ENCODE results near the gene FTO. TPM values are rescaled to one million over a fixed set of nuclear protein-coding genes. Genes with fewer than 3 reads are reported as not detected.

Gene FTO
- total RNA-seq, 4 donors from 2014 or later, result 102 to 138 (median 130) TPM

GRCh38 chr16:54120846-54121480 is 417.0 kb downstream of the FTO start:
- no peak for ATAC-seq

GRCh38 chr16:54121539-54122295 is 417.8 kb downstream of the FTO start:
- Histone ChIP-seq H3K36me3 (peaks cover 0 to 32% of the 10 kb centered on the region in 2 donors), H3K4me1 (no peaks in the 10 kb centered on the region), H3K4me3 (no peak overlapping the region), H3K27me3 (no peaks in the 10 kb centered on the region), H3K27ac (no peak overlapping the region), H3K9me3 (no peaks in the 10 kb centered on the region)
- no peak for TF ChIP-seq EP300 (IDR thresholded peaks at IDR 0.05)
- TF ChIP-seq, protein P1, sequence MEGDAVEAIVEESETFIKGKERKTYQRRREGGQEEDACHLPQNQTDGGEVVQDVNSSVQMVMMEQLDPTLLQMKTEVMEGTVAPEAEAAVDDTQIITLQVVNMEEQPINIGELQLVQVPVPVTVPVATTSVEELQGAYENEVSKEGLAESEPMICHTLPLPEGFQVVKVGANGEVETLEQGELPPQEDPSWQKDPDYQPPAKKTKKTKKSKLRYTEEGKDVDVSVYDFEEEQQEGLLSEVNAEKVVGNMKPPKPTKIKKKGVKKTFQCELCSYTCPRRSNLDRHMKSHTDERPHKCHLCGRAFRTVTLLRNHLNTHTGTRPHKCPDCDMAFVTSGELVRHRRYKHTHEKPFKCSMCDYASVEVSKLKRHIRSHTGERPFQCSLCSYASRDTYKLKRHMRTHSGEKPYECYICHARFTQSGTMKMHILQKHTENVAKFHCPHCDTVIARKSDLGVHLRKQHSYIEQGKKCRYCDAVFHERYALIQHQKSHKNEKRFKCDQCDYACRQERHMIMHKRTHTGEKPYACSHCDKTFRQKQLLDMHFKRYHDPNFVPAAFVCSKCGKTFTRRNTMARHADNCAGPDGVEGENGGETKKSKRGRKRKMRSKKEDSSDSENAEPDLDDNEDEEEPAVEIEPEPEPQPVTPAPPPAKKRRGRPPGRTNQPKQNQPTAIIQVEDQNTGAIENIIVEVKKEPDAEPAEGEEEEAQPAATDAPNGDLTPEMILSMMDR (IDR thresholded peaks at IDR 0.05), result no peak
- TF ChIP-seq POLR2A (IDR thresholded peaks at IDR 0.05), result no peak
- no peak for TF ChIP-seq POLR2AphosphoS5 (IDR thresholded peaks at IDR 0.05)
- no peak for ATAC-seq
- WGBS, 2 donors (ENCODE audit: low coverage in 1 of 2), result 92 to 95% methylated on average over 16 to 18 of the region's 35 CpGs

More at GRCh38 chr16:54120846-54121480, 417.0 kb downstream of the FTO start:
- Histone ChIP-seq H3K4me1 (no peaks in the 10 kb centered on the region), H3K27ac (no peak overlapping the region), H3K9me3 (no peaks in the 10 kb centered on the region), H3K36me3 (peaks cover 0 to 32% of the 10 kb centered on the region in 2 donors), H3K27me3 (no peaks in the 10 kb centered on the region), H3K4me3 (no peak overlapping the region)
- WGBS, 2 donors (ENCODE audit: low coverage in 1 of 2), result 91 to 95% methylated on average over 8 of the region's 8 CpGs
- TF ChIP-seq POLR2AphosphoS5 (IDR thresholded peaks at IDR 0.05) (no peak), POLR2A (IDR thresholded peaks at IDR 0.05) (no peak), EP300 (IDR thresholded peaks at IDR 0.05) (no peak)
- TF ChIP-seq, protein P1 (IDR thresholded peaks at IDR 0.05), result no peak

- 54 to 70% methylated on average over 2 to 4 of the region's 4 CpGs for WGBS, 2 donors (ENCODE audit: low coverage in 1 of 2)
- Histone ChIP-seq H3K36me3 (peaks cover 0 to 22% of the 10 kb centered on the region in 2 donors), H3K4me1 (no peaks in the 10 kb centered on the region), H3K9me3 (no peaks in the 10 kb centered on the region), H3K27ac (no peak overlapping the region), H3K27me3 (no peaks in the 10 kb centered on the region), H3K4me3 (no peak overlapping the region)
- no peak for ATAC-seq
- no peak for TF ChIP-seq POLR2A (IDR thresholded peaks at IDR 0.05)
- no peak for TF ChIP-seq POLR2AphosphoS5 (IDR thresholded peaks at IDR 0.05)
- no peak for TF ChIP-seq EP300 (IDR thresholded peaks at IDR 0.05)
- TF ChIP-seq, protein P1 (IDR thresholded peaks at IDR 0.05), result no peak
Measured at GRCh38 chr16:54123766-54124165, 419.8 kb downstream of the FTO start.

DNA sequence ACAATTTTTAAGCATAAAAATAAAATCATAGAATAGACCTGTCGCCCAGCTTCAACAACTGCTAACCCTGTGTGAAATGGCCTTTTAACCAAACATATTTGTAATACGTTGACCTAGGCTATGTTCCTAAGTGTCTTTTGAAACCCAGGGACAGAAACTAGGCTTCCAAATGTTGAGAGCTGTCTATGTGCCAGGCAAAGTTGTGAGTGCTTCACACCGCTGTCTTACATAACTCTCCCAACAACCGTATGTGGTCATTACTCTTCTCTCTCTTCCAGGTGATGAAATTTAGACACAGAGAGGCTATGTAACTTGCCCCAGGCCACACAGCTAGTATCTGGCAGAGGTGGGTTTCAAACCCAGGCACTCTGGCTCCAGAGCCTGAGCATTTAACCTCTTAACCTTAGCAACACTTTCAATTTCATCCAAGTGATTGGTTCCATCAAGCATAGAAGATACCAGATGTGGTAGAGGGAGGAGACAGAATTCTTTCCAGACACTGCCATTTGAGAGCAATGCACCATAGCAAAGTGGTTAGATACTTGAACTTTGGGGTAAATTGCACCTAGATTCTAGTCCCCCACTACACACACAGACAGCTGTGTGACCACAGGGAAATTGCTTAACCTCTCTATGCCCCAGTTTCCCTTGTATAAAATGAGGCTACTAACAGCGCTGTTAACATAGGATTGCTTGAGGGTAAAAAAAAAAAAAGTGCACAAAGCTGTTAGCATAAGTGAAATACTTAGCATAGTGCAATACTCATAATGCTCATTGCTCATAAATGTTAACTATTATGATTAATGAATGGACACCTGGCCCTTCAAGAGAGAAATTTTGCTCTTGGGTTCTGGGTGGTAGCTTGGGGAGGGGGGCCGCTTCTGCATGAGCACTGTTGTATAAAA is 422.0 kb downstream of the FTO start:
- Histone ChIP-seq H3K4me1 (no peaks in the 10 kb centered on the region), H3K27me3 (no peaks in the 10 kb centered on the region), H3K9me3 (peaks cover 0 to 5% (median 0%) of the 10 kb centered on the region in 3 donors), H3K36me3 (peaks cover 0 to 6% of the 10 kb centered on the region in 2 donors), H3K27ac (no peak overlapping the region), H3K4me3 (no peak overlapping the region)
- no peak for ATAC-seq
- WGBS, 2 donors (ENCODE audit: low coverage in 1 of 2), result 79 to 82% methylated on average over 3 to 6 of the region's 6 CpGs
- TF ChIP-seq, protein P1 (IDR thresholded peaks at IDR 0.05), result no peak
- TF ChIP-seq POLR2AphosphoS5 (IDR thresholded peaks at IDR 0.05), result no peak
- no peak for TF ChIP-seq EP300 (IDR thresholded peaks at IDR 0.05)
- no peak for TF ChIP-seq POLR2A (IDR thresholded peaks at IDR 0.05)
